Left lobe of liver (tissue), 2 donors: Measurements from ENCODE around the gene C6orf141. TPM values are rescaled to one million over a fixed set of nuclear protein-coding genes. Genes with fewer than 3 reads are reported as not detected.
"Not testable (repeated sequence)": the region's sequence is repeated elsewhere in the genome, so short reads cannot be mapped to it uniquely, and the experiment has no call there.

ENCODE experiments used
- ATAC-seq: fragments of 200-7000 bp; cut with Tn5 transposase; one replicate; pipeline ENCODE4 v1.9.1; 2020; ENCODE audit warnings: mild to moderate bottlenecking, moderate library complexity
- DNase-seq: peaks from one replicate; pipeline ENCODE4 v3.0.0-alpha.2; 2020; ENCODE audit warnings: low spot score
- total RNA-seq: library from RNA; stranded (reverse); gene quantifications from one replicate; pipeline ENCODE4 v1.2.1, GENCODE V29; 2021
- donor health status: DM: no; HTN: no; CAD: no; lungs with moderate emphysema.
- donor health status: DM: no; HTN: yes; CAD: no.

The C6orf141 gene
- total RNA-seq, 1 donor from 2014 or later, result 0.48 TPM

GRCh38 chr6:49565855-49566254 is 15.4 kb downstream of the C6orf141 start:
- ATAC-seq (no peak), DNase-seq (no peak)

- ATAC-seq, result peak; percentile 94
- no peak for DNase-seq
Observed at GRCh38 chr6:49570474-49571079, 20.1 kb downstream of the C6orf141 start.

- ATAC-seq (no peak), DNase-seq (no peak)
Observed at GRCh38 chr6:49576618-49577017, 26.1 kb downstream of the C6orf141 start.

GRCh38 chr6:49579649-49580048 is 29.2 kb downstream of the C6orf141 start:
- ATAC-seq, result no peak
- DNase-seq, result no peak

- ATAC-seq (no peak), DNase-seq (no peak)
Observed at GRCh38 chr6:49582529-49582928, 32.1 kb downstream of the C6orf141 start.

- not testable (repeated sequence) for ATAC-seq
Observed at GRCh38 chr6:49587262-49587661, 36.8 kb downstream of the C6orf141 start.

More at GRCh38 chr6:49587262-49587661, 36.8 kb downstream of the C6orf141 start:
- DNase-seq, result not testable (repeated sequence)

Other genes with a start within 250 kb of the C6orf141 start
- 64.0 TPM for gene MMUT, start 87.4 kb upstream of the C6orf141 start, total RNA-seq
- gene CENPQ, start 87.3 kb upstream of the C6orf141 start, total RNA-seq, result 0.98 TPM
- gene GLYATL3, start 50.7 kb upstream of the C6orf141 start, total RNA-seq, result not detected
- 0.38 TPM for gene RHAG, start 86.2 kb downstream of the C6orf141 start, total RNA-seq
- gene CRISP2, start 162.9 kb downstream of the C6orf141 start, total RNA-seq, result not detected
- 0.13 TPM for gene CRISP3, start 193.7 kb downstream of the C6orf141 start, total RNA-seq
- not detected for gene PGK2, start 236.6 kb downstream of the C6orf141 start, total RNA-seq